ENCODE data around the gene CHMP4B. TPM values are rescaled to one million over a fixed set of nuclear protein-coding genes. Genes with fewer than 3 reads are reported as not detected.

CHMP4B gene
- total and polyA plus RNA-seq, 2 experiments from 2014 or later: 5.5 to 48.2 TPM

GRCh38 chr20:33878583-33878982 lies 67.4 kb downstream of the CHMP4B start:
- Histone ChIP-seq H3K4me1 (ENCODE audit: insufficient read depth) (no peaks in the 10 kb centered on the region), H3K4me3 (no peak overlapping the region), H3K4me2 (ENCODE audit: unreplicated experiment) (no peak overlapping the region), H3K9me2 (ENCODE audit: insufficient read depth) (no peaks in the 10 kb centered on the region), H3K36me3 (ENCODE audit: low read depth) (no peaks in the 10 kb centered on the region), H2AFZ (no peak overlapping the region), H3K27ac (no peak overlapping the region), H3K9me3 (ENCODE audit: low read depth) (no peaks in the 10 kb centered on the region), H3K27me3 (replicated peaks; ENCODE audit: insufficient read depth) (no peaks in the 10 kb centered on the region; the same call in 1 of the 2 replicates), H4K20me1 (ENCODE audit: insufficient read depth) (no peaks in the 10 kb centered on the region), H3F3A (ENCODE audit: insufficient read depth) (no peaks in the 10 kb centered on the region), H3K9ac (no peak overlapping the region), H3K79me2 (ENCODE audit: insufficient read depth) (no peaks in the 10 kb centered on the region)
- 42 to 53% methylated on average over 2 of the region's 2 CpGs for WGBS, 2 experiments (ENCODE audit: low coverage in 1 of 2, low lambda C conversion rate in 2 of 2, missing lambda C conversion rate in 2 of 2)
- TF ChIP-seq EZH2phosphoT487 (IDR thresholded peaks at IDR 0.05; ENCODE audit: insufficient read depth, low read depth) (no peak), EZH2 (IDR thresholded peaks at IDR 0.05; ENCODE audit: insufficient read depth, poor library complexity, severe bottlenecking) (no peak)
- DNase-seq: no peak
- in situ Hi-C loops (cut with MboI): no loop called here

- H3F3A ChIP-seq (ENCODE audit: insufficient read depth): no peaks in the 10 kb centered on the region
- DNase-seq: no peak
- no peaks in the 10 kb centered on the region for H4K20me1 ChIP-seq (ENCODE audit: insufficient read depth)
- H3K9me2 ChIP-seq (ENCODE audit: insufficient read depth): no peaks in the 10 kb centered on the region
- no peaks in the 10 kb centered on the region for H3K36me3 ChIP-seq (ENCODE audit: low read depth)
- no peaks in the 10 kb centered on the region for H3K9me3 ChIP-seq (ENCODE audit: low read depth)
- TF ChIP-seq EZH2phosphoT487 (IDR thresholded peaks at IDR 0.05; ENCODE audit: insufficient read depth, low read depth) (no peak), EZH2 (IDR thresholded peaks at IDR 0.05; ENCODE audit: insufficient read depth, poor library complexity, severe bottlenecking) (no peak)
- no peak overlapping the region for H3K27ac ChIP-seq
- H3K4me3 ChIP-seq: no peak overlapping the region
- H3K79me2 ChIP-seq (ENCODE audit: insufficient read depth): no peaks in the 10 kb centered on the region
- 73 to 75% methylated on average over 4 of the region's 4 CpGs for WGBS, 2 experiments (ENCODE audit: low coverage in 1 of 2, low lambda C conversion rate in 2 of 2, missing lambda C conversion rate in 2 of 2)
- in situ Hi-C loops (cut with MboI): no loop called here
- H3K4me2 ChIP-seq (ENCODE audit: unreplicated experiment): no peak overlapping the region
- no peaks in the 10 kb centered on the region; the same call in 1 of the 2 replicates for H3K27me3 ChIP-seq (replicated peaks; ENCODE audit: insufficient read depth)
- no peaks in the 10 kb centered on the region for H3K4me1 ChIP-seq (ENCODE audit: insufficient read depth)
- no peak overlapping the region for H2AFZ ChIP-seq
- no peak overlapping the region for H3K9ac ChIP-seq
Observed at GRCh38 chr20:33880396-33880795, 69.2 kb downstream of the CHMP4B start.

- Histone ChIP-seq H2AFZ (no peak overlapping the region), H3K4me3 (no peak overlapping the region), H3K9ac (no peak overlapping the region), H3K79me2 (ENCODE audit: insufficient read depth) (no peaks in the 10 kb centered on the region), H3K9me3 (ENCODE audit: low read depth) (no peaks in the 10 kb centered on the region), H3K27ac (no peak overlapping the region), H4K20me1 (ENCODE audit: insufficient read depth) (no peaks in the 10 kb centered on the region), H3K27me3 (replicated peaks; ENCODE audit: insufficient read depth) (no peaks in the 10 kb centered on the region; the same call in 1 of the 2 replicates), H3K9me2 (ENCODE audit: insufficient read depth) (no peaks in the 10 kb centered on the region), H3F3A (ENCODE audit: insufficient read depth) (no peaks in the 10 kb centered on the region), H3K4me1 (ENCODE audit: insufficient read depth) (no peaks in the 10 kb centered on the region), H3K36me3 (ENCODE audit: low read depth) (no peaks in the 10 kb centered on the region), H3K4me2 (ENCODE audit: unreplicated experiment) (no peak overlapping the region)
- 5 to 7% methylated on average over 6 of the region's 6 CpGs for WGBS, 2 experiments (ENCODE audit: low coverage in 1 of 2, low lambda C conversion rate in 2 of 2, missing lambda C conversion rate in 2 of 2)
- TF ChIP-seq EZH2 (IDR thresholded peaks at IDR 0.05; ENCODE audit: insufficient read depth, poor library complexity, severe bottlenecking) (no peak), EZH2phosphoT487 (IDR thresholded peaks at IDR 0.05; ENCODE audit: insufficient read depth, low read depth) (no peak)
- no peak for DNase-seq
- in situ Hi-C loops (cut with MboI): no loop called here
Observed at GRCh38 chr20:33881989-33882388, 70.8 kb downstream of the CHMP4B start.

GRCh38 chr20:33882481-33882880 lies 71.3 kb downstream of the CHMP4B start:
- no peaks in the 10 kb centered on the region for H3K36me3 ChIP-seq (ENCODE audit: low read depth)
- H3K9ac ChIP-seq: no peak overlapping the region
- no peak overlapping the region for H3K4me2 ChIP-seq (ENCODE audit: unreplicated experiment)
- no peaks in the 10 kb centered on the region; the same call in 1 of the 2 replicates for H3K27me3 ChIP-seq (replicated peaks; ENCODE audit: insufficient read depth)
- WGBS, 2 experiments (ENCODE audit: low coverage in 1 of 2, low lambda C conversion rate in 2 of 2, missing lambda C conversion rate in 2 of 2): 63 to 76% methylated on average over 7 to 10 of the region's 10 CpGs
- no peaks in the 10 kb centered on the region for H3K9me3 ChIP-seq (ENCODE audit: low read depth)
- no peak overlapping the region for H3K27ac ChIP-seq
- H2AFZ ChIP-seq: no peak overlapping the region
- H3K9me2 ChIP-seq (ENCODE audit: insufficient read depth): no peaks in the 10 kb centered on the region
- no peaks in the 10 kb centered on the region for H3K79me2 ChIP-seq (ENCODE audit: insufficient read depth)
- no peaks in the 10 kb centered on the region for H3F3A ChIP-seq (ENCODE audit: insufficient read depth)
- TF ChIP-seq EZH2 (IDR thresholded peaks at IDR 0.05; ENCODE audit: insufficient read depth, poor library complexity, severe bottlenecking): no peak
- TF ChIP-seq EZH2phosphoT487 (IDR thresholded peaks at IDR 0.05; ENCODE audit: insufficient read depth, low read depth): no peak
- no peaks in the 10 kb centered on the region for H4K20me1 ChIP-seq (ENCODE audit: insufficient read depth)
- no peaks in the 10 kb centered on the region for H3K4me1 ChIP-seq (ENCODE audit: insufficient read depth)
- no peak for DNase-seq
- H3K4me3 ChIP-seq: no peak overlapping the region
- in situ Hi-C loops (cut with MboI): no loop called here

GRCh38 chr20:33883164-33883563 lies 72.0 kb downstream of the CHMP4B start:
- TF ChIP-seq EZH2 (IDR thresholded peaks at IDR 0.05; ENCODE audit: insufficient read depth, poor library complexity, severe bottlenecking): no peak
- TF ChIP-seq EZH2phosphoT487 (IDR thresholded peaks at IDR 0.05; ENCODE audit: insufficient read depth, low read depth): no peak
- H4K20me1 ChIP-seq (ENCODE audit: insufficient read depth): no peaks in the 10 kb centered on the region
- in situ Hi-C loops (cut with MboI): no loop called here
- no peak overlapping the region for H3K4me3 ChIP-seq
- no peaks in the 10 kb centered on the region for H3K9me3 ChIP-seq (ENCODE audit: low read depth)
- no peaks in the 10 kb centered on the region for H3K9me2 ChIP-seq (ENCODE audit: insufficient read depth)
- no peak for DNase-seq
- no peaks in the 10 kb centered on the region for H3K4me1 ChIP-seq (ENCODE audit: insufficient read depth)
- 78 to 81% methylated on average over 6 of the region's 6 CpGs for WGBS, 2 experiments (ENCODE audit: low coverage in 1 of 2, low lambda C conversion rate in 2 of 2, missing lambda C conversion rate in 2 of 2)
- H3K27me3 ChIP-seq (replicated peaks; ENCODE audit: insufficient read depth): no peaks in the 10 kb centered on the region; the same call in 1 of the 2 replicates
- H3K9ac ChIP-seq: no peak overlapping the region
- no peaks in the 10 kb centered on the region for H3K79me2 ChIP-seq (ENCODE audit: insufficient read depth)
- no peak overlapping the region for H2AFZ ChIP-seq
- H3K36me3 ChIP-seq (ENCODE audit: low read depth): no peaks in the 10 kb centered on the region
- no peak overlapping the region for H3K4me2 ChIP-seq (ENCODE audit: unreplicated experiment)
- H3K27ac ChIP-seq: no peak overlapping the region
- H3F3A ChIP-seq (ENCODE audit: insufficient read depth): no peaks in the 10 kb centered on the region
